NCI-H146 treated with DMSO at 0.1 percent for 48 hours (cell line): Measurements from ENCODE around the gene ADAM23.
"Not testable (repeated sequence)": the region's sequence is repeated elsewhere in the genome, so short reads cannot be mapped to it uniquely, and the experiment has no call there.

Source experiments
- DNase-seq: peaks from one replicate; lab custom pipeline; 2025; ENCODE audit not compliant: unreplicated experiment; lab: John Stamatoyannopoulos, UW

ADAM23 gene, protein sequence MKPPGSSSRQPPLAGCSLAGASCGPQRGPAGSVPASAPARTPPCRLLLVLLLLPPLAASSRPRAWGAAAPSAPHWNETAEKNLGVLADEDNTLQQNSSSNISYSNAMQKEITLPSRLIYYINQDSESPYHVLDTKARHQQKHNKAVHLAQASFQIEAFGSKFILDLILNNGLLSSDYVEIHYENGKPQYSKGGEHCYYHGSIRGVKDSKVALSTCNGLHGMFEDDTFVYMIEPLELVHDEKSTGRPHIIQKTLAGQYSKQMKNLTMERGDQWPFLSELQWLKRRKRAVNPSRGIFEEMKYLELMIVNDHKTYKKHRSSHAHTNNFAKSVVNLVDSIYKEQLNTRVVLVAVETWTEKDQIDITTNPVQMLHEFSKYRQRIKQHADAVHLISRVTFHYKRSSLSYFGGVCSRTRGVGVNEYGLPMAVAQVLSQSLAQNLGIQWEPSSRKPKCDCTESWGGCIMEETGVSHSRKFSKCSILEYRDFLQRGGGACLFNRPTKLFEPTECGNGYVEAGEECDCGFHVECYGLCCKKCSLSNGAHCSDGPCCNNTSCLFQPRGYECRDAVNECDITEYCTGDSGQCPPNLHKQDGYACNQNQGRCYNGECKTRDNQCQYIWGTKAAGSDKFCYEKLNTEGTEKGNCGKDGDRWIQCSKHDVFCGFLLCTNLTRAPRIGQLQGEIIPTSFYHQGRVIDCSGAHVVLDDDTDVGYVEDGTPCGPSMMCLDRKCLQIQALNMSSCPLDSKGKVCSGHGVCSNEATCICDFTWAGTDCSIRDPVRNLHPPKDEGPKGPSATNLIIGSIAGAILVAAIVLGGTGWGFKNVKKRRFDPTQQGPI

GRCh38 chr2:206442833-206443734 is at the start of gene ADAM23:
Gene ADAM23 (plus strand): TSS chr2:206443532. CDS start chr2:206443867, 335 bp downstream.
- DNase-seq: no peak

DNA sequence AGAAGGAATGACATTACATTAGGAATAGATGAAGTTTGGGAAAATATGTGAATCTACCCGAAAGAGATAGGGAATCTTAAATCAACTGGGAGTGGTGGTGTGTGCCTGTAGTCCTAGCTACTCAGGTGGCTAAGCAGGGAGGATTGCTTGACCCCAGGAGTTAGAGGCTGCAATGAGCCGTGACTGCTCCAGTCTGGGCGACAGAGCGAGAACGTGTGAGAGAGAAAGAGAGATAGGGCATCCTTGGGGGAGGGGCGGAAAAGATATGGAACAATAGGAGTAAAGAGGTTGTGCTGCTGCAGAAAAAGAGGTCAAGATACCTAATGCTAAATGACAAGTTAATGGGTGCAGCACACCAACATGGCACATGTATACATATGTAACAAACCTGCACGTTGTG is 47.1 kb upstream of the ADAM23 start:
- no peak for DNase-seq

GRCh38 chr2:206402956-206403569 is 40.3 kb upstream of the ADAM23 start:
- DNase-seq: not testable (repeated sequence)

GRCh38 chr2:206408323-206409320 is 34.7 kb upstream of the ADAM23 start:
- DNase-seq: no peak

- no peak for DNase-seq
Measured at GRCh38 chr2:206410714-206411113, 32.6 kb upstream of the ADAM23 start.

- DNase-seq: no peak
Measured at GRCh38 chr2:206415618-206416243, 27.6 kb upstream of the ADAM23 start.

DNA sequence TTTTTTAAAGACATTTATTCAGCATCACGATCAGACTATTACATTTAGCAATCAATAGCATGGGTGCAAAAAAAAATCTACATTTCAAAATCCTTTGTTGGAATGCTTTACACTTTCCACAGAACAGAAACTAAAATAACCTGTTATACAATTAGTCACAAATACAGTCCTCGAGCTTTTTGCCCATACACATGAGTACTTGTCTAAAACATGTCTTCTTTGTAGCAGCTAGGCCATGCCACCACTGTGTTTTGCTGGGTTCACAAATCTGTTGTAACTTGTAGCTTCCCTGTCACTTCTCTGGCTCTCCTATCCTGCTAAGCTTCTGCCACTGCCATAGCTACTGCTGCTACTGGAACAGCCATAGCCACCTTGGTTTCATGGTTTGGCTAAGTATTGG is 24.4 kb upstream of the ADAM23 start:
- DNase-seq: no peak

DNA sequence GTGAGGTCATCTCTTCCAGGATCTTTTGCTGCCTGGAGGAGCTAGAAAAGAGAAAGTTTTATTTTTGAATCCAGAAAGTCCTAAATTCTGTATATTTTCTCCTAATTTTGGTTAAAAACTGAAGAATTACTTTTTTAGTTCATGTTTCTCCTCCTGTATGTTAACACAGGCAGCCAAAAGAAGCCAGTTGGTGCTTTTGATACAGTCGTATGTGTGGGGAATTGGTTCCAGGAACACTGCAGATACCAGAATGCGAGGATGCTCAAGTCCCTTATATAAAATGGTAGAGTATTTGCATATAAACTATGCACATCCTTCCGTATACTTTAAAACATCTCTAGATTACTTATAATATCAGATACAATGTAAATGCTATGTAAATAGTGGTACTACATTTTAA is 22.6 kb upstream of the ADAM23 start:
- no peak for DNase-seq

- DNase-seq: no peak
Measured at GRCh38 chr2:206422493-206422892, 20.8 kb upstream of the ADAM23 start.

DNA sequence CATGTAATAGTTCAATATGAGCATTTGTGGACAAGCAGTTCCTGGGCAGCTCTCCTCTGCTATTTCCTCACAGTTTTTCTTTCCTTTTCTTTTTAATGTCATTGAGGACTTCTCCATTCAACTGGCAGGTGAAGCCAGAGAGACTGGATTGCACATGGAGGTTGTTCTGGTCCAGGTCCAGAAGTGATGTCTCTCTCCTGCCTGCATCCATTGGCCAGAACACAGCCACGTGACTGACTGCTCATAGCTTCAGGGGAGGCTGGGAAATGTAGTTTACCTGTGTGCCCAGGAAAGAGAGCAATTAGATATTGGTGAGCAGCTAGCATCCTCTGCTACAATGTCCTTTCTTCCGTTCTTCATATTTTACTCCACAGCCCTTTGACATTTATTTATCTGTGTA is 20.2 kb upstream of the ADAM23 start:
- no peak for DNase-seq

DNA sequence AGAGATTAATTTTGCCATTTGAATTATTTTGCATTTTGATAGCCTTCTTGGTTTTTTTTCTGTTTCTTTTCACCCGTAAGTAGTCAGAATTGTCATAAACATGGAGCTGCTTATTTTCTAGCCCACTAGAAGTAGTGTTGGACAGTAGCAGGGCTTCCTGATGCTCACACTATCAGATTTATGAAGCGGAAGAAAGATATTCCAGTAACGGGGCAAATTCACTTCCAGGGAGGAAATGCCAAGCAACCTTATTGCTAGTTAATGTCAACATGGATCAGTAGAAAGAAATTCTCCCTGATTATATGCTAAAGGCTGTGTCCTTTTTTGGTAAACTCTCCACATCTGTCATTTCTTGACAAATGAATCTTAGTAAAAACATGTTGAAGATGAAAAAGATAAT is 19.2 kb upstream of the ADAM23 start:
- no peak for DNase-seq

- DNase-seq: no peak
Measured at GRCh38 chr2:206428783-206429182, 14.5 kb upstream of the ADAM23 start.

DNA sequence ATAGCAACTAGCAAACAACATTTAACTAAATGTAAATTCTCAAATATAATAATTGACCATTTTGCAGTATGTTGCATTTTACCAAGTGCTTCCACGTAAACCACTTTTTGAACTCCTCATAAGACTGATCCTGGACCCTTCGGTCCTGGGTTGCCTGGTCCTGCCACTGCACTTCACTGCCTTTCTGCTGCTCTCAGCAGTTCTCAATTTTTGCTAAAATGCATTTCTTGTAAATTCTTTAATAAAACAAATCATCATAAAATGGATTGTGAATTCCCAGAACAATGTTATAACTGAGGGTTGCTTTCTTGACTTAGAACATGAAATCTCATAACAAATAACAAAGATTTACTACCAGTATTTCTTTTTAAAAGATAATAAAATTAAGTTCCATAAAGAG is 12.9 kb upstream of the ADAM23 start:
- DNase-seq: no peak

GRCh38 chr2:206431439-206431838 is 11.9 kb upstream of the ADAM23 start:
- DNase-seq: no peak

DNA sequence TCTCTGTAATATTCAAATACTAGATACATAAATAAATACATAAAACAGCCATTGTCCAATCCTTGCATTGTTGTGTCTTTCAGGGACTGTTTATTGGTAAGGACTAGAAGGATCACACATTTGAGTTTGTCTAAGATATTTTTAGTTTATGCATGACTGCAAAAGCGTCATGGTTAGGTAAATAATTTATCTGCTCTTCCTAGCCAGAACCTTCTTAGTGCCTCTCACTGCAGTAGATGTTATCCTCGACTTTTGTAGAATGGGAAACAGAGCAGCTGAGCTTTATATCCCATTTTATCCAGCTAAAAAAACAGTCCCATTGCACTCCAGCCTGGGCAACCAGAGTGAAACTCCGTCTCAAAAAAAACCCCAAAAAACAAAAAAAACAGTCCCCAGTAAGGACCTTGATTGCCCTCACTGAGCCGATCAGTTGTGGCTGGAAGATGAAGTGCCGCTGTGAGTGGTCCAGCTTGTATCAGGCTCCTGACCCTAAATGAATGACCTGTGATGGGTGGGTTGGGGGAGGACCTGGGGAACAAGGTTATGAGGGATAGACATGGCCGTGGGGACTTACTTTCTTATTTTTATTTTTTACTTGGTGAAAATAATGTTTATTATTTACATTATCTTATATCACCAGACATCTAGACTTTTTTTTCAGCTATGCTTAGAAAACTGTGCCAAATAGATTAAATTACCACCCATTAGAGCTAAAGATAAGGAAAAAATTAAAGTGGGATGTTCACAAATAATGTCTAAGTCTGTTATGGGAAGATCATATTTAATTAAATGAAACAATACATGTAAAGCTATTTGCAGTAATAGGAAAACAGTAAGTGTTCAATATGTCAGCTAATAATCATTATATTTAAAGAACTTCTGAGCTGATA is 10.9 kb upstream of the ADAM23 start:
- no peak for DNase-seq

- no peak for DNase-seq
Measured at GRCh38 chr2:206433190-206433589, 10.1 kb upstream of the ADAM23 start.

GRCh38 chr2:206433686-206434085 is 9.6 kb upstream of the ADAM23 start:
- DNase-seq: no peak

DNA sequence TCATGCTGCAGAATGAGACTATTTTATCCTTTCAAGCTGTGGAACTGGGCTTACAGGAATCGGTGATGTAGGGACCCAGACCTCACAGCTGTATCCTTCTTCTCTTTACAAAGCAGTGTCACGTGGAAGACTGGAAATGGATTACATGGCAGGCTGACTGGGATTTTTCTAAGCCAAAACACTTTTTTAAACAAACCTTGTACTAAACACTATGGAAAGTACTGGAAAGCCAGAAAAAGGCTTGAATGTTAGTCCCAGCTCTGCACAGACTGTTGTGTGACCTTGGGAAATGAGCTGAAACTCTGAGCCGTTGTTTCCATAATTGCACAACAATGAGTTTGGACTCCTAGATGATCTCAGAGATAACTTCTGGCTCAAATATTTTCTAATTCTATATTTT is 7.6 kb upstream of the ADAM23 start:
- no peak for DNase-seq
